SU-DHL-6 (cell line): ENCODE results near the gene C17orf114.

ENCODE experiments used
- H2AFZ ChIP-seq: fragments of 200-600 bp; sonication (generic); 2 replicates; pipeline ENCODE4 v1.6.1; 2014; ENCODE audit warnings: low read depth, mild to moderate bottlenecking, moderate library complexity, mixed read lengths, antibody characterized with exemption, low read length; ENCODE audit not compliant: severe bottlenecking
- H3F3A ChIP-seq: fragments of 200-600 bp; shearing (Covaris generic); 2 replicates; pipeline ENCODE4 v1.6.0; 2016; ENCODE audit warnings: antibody characterized with exemption, mild to moderate bottlenecking; ENCODE audit not compliant: insufficient read depth
- H3K27ac ChIP-seq: fragments of 200-600 bp; sonication (generic); 2 replicates; pipeline ENCODE4 v1.5.1; 2016; ENCODE audit warnings: low read depth, mild to moderate bottlenecking, low read length, moderate library complexity, mixed read lengths
- H3K27me3 ChIP-seq: fragments of 200-600 bp; sonication (generic), shearing (Covaris generic); 2 replicates; pipeline ENCODE4 v1.6.0; 2014; ENCODE audit warnings: mild to moderate bottlenecking, low read length
- H3K36me3 ChIP-seq: fragments of 200-600 bp; sonication (generic); 2 replicates; pipeline ENCODE4 v1.6.1; 2014; ENCODE audit warnings: mild to moderate bottlenecking, low read length, mixed read lengths
- H3K4me2 ChIP-seq: fragments of 300-600, 200-600 bp; shearing (Covaris generic), sonication (generic); 2 replicates; pipeline ENCODE4 v1.6.0; 2014; ENCODE audit warnings: low read length, low read depth, mild to moderate bottlenecking; ENCODE audit not compliant: poor library complexity, severe bottlenecking
- H3K4me3 ChIP-seq: fragments of 200-600 bp; sonication (generic); 2 replicates; pipeline ENCODE4 v1.5.1; 2014; ENCODE audit warnings: antibody characterized with exemption, low read length, mild to moderate bottlenecking, mixed read lengths; ENCODE audit not compliant: insufficient read depth, poor library complexity, severe bottlenecking
- H3K79me2 ChIP-seq: fragments of 200-600 bp; sonication (generic); 2 replicates; pipeline ENCODE4 v1.6.1; 2014; ENCODE audit warnings: mild to moderate bottlenecking, low read length, moderate library complexity; ENCODE audit not compliant: insufficient read depth
- H3K9ac ChIP-seq: fragments of 200-600 bp; sonication (generic); 2 replicates; pipeline ENCODE4 v1.7.0; 2014; ENCODE audit warnings: mild to moderate bottlenecking, low read length
- H3K9me2 ChIP-seq: fragments of 200-600 bp; sonication (generic); replicated peaks from 2 replicates; pipeline ENCODE4 v1.6.1; 2014; ENCODE audit warnings: low read length; ENCODE audit not compliant: insufficient read depth
- H3K9me3 ChIP-seq: fragments of 200-600 bp; sonication (generic); 2 replicates; pipeline ENCODE4 v1.6.1; 2014; ENCODE audit warnings: low read length, mixed read lengths; ENCODE audit not compliant: insufficient read depth
- H4K20me1 ChIP-seq: fragments of 200-600 bp; sonication (generic); 2 replicates; pipeline ENCODE4 v1.6.1; 2014; ENCODE audit warnings: low read depth, mild to moderate bottlenecking, antibody characterized with exemption, low read length, moderate library complexity, mixed read lengths
- EZH2phosphoT487 ChIP-seq: fragments of 200-600 bp; sonication (generic), shearing (Covaris generic); conservative IDR thresholded peaks from 2 replicates; pipeline ENCODE4 v1.6.1; 2018; ENCODE audit warnings: mild to moderate bottlenecking, antibody characterized with exemption, low read length, moderate library complexity, mixed read lengths
- TF ChIP-seq, protein P1 (sequence below): fragments of 200-600 bp; sonication (generic); IDR thresholded peaks from one replicate; pipeline ENCODE4 v1.5.1; 2017; ENCODE audit warnings: antibody characterized with exemption, mild to moderate bottlenecking, low read length, moderate library complexity; ENCODE audit not compliant: insufficient read depth, poor library complexity, severe bottlenecking

C17orf114 gene

DNA sequence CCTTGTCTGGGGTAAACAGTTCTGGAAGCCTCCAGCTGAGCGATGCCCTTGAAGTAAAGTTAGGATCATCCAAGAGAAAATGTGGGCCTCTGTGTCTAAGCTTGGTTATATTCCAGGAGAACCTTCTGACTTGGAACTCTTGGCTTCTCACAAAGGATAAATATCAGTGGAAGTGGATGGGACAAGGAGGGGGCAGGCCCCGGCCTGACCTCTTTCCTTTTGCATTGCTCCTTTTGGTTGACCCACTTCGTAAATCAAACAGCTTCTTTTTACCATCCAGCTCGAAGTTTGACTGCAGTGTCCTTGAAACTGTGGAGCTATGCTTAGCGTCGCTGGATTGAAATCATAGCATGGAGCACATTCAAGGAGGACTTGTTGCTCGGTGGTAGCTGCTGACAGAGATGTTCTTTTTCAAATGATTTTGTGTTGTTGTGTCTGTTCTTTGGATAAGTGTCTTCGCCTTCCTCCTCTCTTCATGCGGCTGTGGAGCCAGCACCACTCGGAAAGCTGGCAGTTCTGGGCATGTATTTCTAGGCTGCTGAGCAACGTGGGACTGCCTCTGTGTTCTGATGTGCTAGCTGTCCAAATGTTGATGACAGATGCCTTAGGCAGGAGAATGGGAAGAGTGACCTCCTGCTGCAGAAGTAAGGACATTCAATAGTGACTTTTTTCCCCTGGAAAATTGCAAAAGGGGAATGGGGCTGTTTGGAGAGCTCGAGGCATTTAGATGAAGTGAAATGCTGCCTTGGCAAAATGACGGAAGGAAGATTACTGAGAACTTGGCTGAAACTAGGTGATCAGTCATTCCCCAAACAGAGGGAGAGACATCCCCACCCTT lies 35.6 kb upstream of the C17orf114 start:
- Histone ChIP-seq H3K79me2 (peaks cover 64% of the 10 kb centered on the region), H3K27me3 (no peaks in the 10 kb centered on the region), H3K9ac (no peak overlapping the region), H3K36me3 (no peaks in the 10 kb centered on the region), H3K27ac (no peak overlapping the region), H3K9me3 (no peaks in the 10 kb centered on the region), H3K4me3 (no peak overlapping the region), H3K4me2 (no peak overlapping the region), H3F3A (0 out of 2 replicates have a peak, but pooled peaks cover 6% of the 10 kb centered on the region), H4K20me1 (0 out of 2 replicates have a peak, but pooled peaks cover 3% of the 10 kb centered on the region), H2AFZ (no peak overlapping the region), H3K9me2 (no peaks in the 10 kb centered on the region)
- TF ChIP-seq EZH2phosphoT487: no peak
- TF ChIP-seq, protein P1, sequence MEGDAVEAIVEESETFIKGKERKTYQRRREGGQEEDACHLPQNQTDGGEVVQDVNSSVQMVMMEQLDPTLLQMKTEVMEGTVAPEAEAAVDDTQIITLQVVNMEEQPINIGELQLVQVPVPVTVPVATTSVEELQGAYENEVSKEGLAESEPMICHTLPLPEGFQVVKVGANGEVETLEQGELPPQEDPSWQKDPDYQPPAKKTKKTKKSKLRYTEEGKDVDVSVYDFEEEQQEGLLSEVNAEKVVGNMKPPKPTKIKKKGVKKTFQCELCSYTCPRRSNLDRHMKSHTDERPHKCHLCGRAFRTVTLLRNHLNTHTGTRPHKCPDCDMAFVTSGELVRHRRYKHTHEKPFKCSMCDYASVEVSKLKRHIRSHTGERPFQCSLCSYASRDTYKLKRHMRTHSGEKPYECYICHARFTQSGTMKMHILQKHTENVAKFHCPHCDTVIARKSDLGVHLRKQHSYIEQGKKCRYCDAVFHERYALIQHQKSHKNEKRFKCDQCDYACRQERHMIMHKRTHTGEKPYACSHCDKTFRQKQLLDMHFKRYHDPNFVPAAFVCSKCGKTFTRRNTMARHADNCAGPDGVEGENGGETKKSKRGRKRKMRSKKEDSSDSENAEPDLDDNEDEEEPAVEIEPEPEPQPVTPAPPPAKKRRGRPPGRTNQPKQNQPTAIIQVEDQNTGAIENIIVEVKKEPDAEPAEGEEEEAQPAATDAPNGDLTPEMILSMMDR: no peak

DNA sequence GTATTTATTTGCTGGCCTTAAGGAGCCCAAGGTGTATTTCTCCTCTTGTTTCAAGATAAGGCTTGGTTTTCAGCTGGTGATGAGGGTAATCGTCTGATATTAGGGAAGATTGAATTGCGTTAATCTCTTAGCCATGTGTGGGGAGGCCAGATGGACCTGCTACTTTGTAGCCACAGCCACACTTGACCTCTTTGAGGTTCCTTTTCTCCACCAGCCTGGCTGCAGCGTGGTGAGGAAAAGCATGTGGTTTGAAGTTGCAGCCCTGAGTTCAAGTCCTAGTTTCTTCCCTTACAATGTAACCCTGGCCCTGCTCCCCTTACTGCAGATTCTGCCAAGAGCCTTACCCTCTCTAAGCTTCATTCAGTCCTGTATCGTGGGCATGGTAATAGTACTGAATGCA lies 34.1 kb upstream of the C17orf114 start:
- Histone ChIP-seq H2AFZ (no peak overlapping the region), H3K4me2 (no peak overlapping the region), H3K27me3 (no peaks in the 10 kb centered on the region), H3K9ac (no peak overlapping the region), H3K79me2 (peaks cover 55% of the 10 kb centered on the region), H3K27ac (no peak overlapping the region), H3K9me2 (no peaks in the 10 kb centered on the region), H3K4me3 (no peak overlapping the region), H3K36me3 (no peaks in the 10 kb centered on the region), H4K20me1 (0 out of 2 replicates have a peak, but pooled peaks cover 3% of the 10 kb centered on the region), H3F3A (0 out of 2 replicates have a peak, but pooled peaks cover 6% of the 10 kb centered on the region), H3K9me3 (no peaks in the 10 kb centered on the region)
- no peak for TF ChIP-seq EZH2phosphoT487
- TF ChIP-seq, protein P1: no peak

DNA sequence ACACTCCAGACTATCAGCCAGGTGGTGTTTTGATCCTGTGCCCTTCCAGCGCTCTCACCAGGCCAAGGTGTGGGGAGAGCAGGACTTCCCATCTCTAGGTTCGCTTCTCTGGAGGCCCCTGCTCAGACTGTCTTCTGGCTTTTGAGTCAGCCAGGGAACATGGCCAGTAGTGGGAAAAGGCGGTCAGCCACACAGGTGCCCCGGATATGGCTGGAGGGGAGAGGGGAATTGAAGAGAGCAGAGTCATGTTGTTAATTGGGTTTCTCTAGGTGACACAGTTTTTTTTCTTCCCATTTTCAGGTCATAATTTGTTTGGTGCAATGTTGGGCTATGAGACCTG lies 32.5 kb upstream of the C17orf114 start:
- 0 out of 2 replicates have a peak, but pooled peaks cover 6% of the 10 kb centered on the region for H3F3A ChIP-seq
- H3K27ac ChIP-seq: no peak overlapping the region
- H3K27me3 ChIP-seq: no peaks in the 10 kb centered on the region
- no peak for TF ChIP-seq EZH2phosphoT487
- TF ChIP-seq, protein P1: no peak
- peak overlapping the region; percentile 81 for H3K4me3 ChIP-seq
- peaks cover 41% of the 10 kb centered on the region for H3K79me2 ChIP-seq
- no peaks in the 10 kb centered on the region for H4K20me1 ChIP-seq
- H3K4me2 ChIP-seq: peak overlapping the region; percentile 83
- H3K9me3 ChIP-seq: no peaks in the 10 kb centered on the region
- no peak overlapping the region for H2AFZ ChIP-seq
- H3K36me3 ChIP-seq: no peaks in the 10 kb centered on the region
- peak overlapping the region; percentile 90 for H3K9ac ChIP-seq
- no peaks in the 10 kb centered on the region for H3K9me2 ChIP-seq
